ENCODE measurements around the gene SENP5. TPM values are rescaled to one million over a fixed set of nuclear protein-coding genes. Genes with fewer than 3 reads are reported as not detected.

Gene SENP5
- total RNA-seq, 1 donor from 2014 or later: 29.7 TPM

DNA sequence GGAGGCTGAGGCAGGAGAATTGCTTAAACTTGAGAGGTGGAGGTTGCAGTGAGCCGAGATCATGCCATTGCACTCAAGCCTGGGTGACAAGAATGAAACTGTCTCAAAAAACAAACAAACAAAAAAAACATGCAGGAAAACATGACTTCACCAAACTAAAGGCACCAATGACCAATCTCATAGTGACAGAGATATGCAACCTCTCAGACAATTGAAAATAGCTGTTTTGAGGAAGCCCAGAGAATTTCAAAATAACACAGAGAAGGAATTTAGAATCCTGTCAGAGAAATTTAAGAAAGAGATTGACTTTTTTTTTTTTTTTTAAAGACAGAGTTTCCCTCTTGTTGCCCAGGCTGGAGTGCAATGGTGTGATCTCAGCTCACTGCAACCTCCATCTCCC lies 48.5 kb downstream of the SENP5 start:
- DNase-seq (no peak), ATAC-seq (no peak)
- H3K4me3 ChIP-seq: no peak overlapping the region
- no peak for TF ChIP-seq CTCF (IDR thresholded peaks at IDR 0.05)
- H3K9me3 ChIP-seq: no peaks in the 10 kb centered on the region
- peaks cover 18% of the 10 kb centered on the region for H3K36me3 ChIP-seq
- H3K27ac ChIP-seq: no peak overlapping the region
- intact Hi-C loops (cut with DNase I): no loop called here
- no peaks in the 10 kb centered on the region for H3K27me3 ChIP-seq (ENCODE audit: low read depth)
- no peaks in the 10 kb centered on the region for H3K4me1 ChIP-seq

GRCh38 chr3:196916995-196917394 lies 49.3 kb downstream of the SENP5 start:
- H3K9me3 ChIP-seq: no peaks in the 10 kb centered on the region
- H3K27ac ChIP-seq: no peak overlapping the region
- ATAC-seq: no peak
- H3K36me3 ChIP-seq: peaks cover 18% of the 10 kb centered on the region
- no peaks in the 10 kb centered on the region for H3K4me1 ChIP-seq
- H3K4me3 ChIP-seq: no peak overlapping the region
- intact Hi-C loops (cut with DNase I): no loop called here
- DNase-seq: no peak
- no peaks in the 10 kb centered on the region for H3K27me3 ChIP-seq (ENCODE audit: low read depth)
- TF ChIP-seq CTCF (IDR thresholded peaks at IDR 0.05): no peak

DNA sequence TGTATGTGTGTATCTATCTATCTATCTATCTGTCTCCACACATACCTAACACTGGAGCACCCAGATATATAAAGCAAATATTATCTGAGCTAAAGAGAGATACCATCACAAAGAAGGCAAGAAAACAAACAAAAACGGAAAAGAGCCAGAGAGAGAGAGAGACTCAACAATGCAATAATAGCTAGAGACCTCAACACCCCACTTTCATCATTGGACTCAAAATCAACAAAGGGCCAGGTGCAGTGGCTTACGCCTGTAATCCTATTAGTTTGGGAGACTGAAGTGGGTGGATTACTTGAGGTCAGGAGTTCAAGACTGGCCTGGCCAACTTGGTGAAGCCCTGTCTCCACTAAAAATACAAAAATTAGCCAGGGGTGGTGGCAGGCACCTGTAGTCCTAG lies 51.2 kb downstream of the SENP5 start:
- Histone ChIP-seq H3K4me1 (no peaks in the 10 kb centered on the region), H3K36me3 (peaks cover 34% of the 10 kb centered on the region), H3K9me3 (no peaks in the 10 kb centered on the region), H3K27ac (no peak overlapping the region), H3K27me3 (ENCODE audit: low read depth) (no peaks in the 10 kb centered on the region), H3K4me3 (no peak overlapping the region)
- TF ChIP-seq CTCF (IDR thresholded peaks at IDR 0.05): no peak
- ATAC-seq (no peak), DNase-seq (no peak)
- intact Hi-C loops (cut with DNase I): no loop called here

GRCh38 chr3:196920733-196921132 lies 53.0 kb downstream of the SENP5 start:
- Histone ChIP-seq H3K9me3 (no peaks in the 10 kb centered on the region), H3K36me3 (peaks cover 37% of the 10 kb centered on the region), H3K4me3 (no peak overlapping the region), H3K4me1 (no peaks in the 10 kb centered on the region), H3K27me3 (ENCODE audit: low read depth) (no peaks in the 10 kb centered on the region), H3K27ac (no peak overlapping the region)
- ATAC-seq (peak in 1 of 2 donors; percentile 41), DNase-seq (no peak)
- intact Hi-C loops (cut with DNase I): no loop called here
- TF ChIP-seq CTCF (IDR thresholded peaks at IDR 0.05): no peak

DNA sequence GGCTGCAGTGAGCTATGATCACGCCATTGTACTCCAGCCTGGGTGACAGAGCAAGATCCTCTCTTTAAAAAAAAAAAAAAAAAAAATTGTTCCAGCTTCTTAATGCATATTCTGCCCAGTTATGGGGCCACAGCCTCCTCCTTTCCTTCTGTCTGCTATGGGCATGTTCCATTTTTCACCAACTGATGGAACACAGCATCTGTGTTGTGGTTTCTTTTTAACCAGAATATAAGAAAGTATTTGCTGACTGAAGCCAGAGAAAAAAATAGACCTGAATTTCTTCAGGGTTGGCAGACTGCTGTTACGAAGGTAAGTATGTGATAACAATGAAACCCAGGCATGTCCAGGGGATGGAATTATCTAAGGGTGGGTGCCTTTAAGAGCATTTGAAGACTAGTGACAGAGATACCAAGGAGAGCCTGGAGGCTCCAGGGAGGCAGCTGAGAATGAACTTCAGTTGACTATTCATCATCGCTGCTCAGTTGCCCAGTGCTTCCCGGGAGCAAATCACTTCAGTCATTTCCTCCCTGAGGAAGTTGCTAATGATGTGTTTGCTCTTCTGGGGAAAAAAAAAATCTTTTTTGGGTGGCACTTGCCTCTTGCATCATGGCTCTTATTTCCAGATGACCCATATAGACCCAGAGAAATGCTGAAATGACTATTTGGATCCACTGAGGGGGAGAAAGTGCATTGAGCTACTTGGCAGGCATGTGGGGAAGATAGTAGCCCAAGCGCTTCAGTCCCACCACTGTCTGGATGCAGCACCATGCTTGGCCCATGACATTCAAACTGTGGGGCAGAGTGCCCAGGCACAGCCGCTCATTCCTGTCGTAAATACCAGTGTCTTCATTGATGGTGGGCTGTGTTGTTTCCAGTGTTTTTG lies 60.1 kb downstream of the SENP5 start:
- Histone ChIP-seq H3K4me3 (no peak overlapping the region), H3K4me1 (no peaks in the 10 kb centered on the region), H3K27ac (no peak overlapping the region), H3K36me3 (peaks cover 90% of the 10 kb centered on the region), H3K9me3 (no peaks in the 10 kb centered on the region), H3K27me3 (ENCODE audit: low read depth) (no peaks in the 10 kb centered on the region)
- TF ChIP-seq CTCF (IDR thresholded peaks at IDR 0.05): no peak
- DNase-seq (no peak), ATAC-seq (no peak)
- intact Hi-C loops (cut with DNase I): no loop called here

Measured in lower lobe of right lung (tissue), 2 donors.